Heart right ventricle (tissue), 16 donors: ENCODE data around the gene INPP5D. TPM values are rescaled to one million over a fixed set of nuclear protein-coding genes. Genes with fewer than 3 reads are reported as not detected.

Experiments
- ATAC-seq, 8 donors: fragments of 200-7000 bp; cut with Tn5 transposase; one replicate each; pipeline ENCODE4 v1.9.1; 2020; ENCODE audit warnings: mild to moderate bottlenecking in 8 of 8, moderate library complexity in 8 of 8, moderate number of reproducible peaks in 1 of 8
- DNase-seq, 2 donors: peaks; one replicate each; pipeline ENCODE4 v3.0.0-alpha.2; 2020
- H3K27ac ChIP-seq, 10 donors: fragments of 200-600 bp; sonication (generic) in 2 of 10; one replicate each; pipeline versions ENCODE4 v1.5.0 to v1.8.0; 2020 to 2022; ENCODE audit warnings: mild to moderate bottlenecking in 3 of 10
- H3K27me3 ChIP-seq, 7 donors: fragments of 200-600 bp; one replicate each; pipeline ENCODE4 v1.8.0; 2021 to 2022; ENCODE audit warnings: mild to moderate bottlenecking in 2 of 7
- H3K36me3 ChIP-seq, 9 donors: fragments of 200-600 bp; sonication (generic) in 1 of 9; one replicate each; pipeline versions ENCODE4 v1.5.0 to v1.8.0; 2020 to 2022; ENCODE audit warnings: mild to moderate bottlenecking in 2 of 9
- H3K4me1 ChIP-seq, 9 donors: fragments of 200-600 bp; sonication (generic) in 1 of 9; one replicate each; pipeline versions ENCODE4 v1.5.0 to v1.8.0; 2020 to 2022; ENCODE audit warnings: mild to moderate bottlenecking in 4 of 9
- H3K4me3 ChIP-seq, 10 donors: fragments of 200-600 bp; sonication (generic) in 2 of 10; one replicate each; pipeline versions ENCODE4 v1.5.0 to v1.8.0; 2020 to 2022; ENCODE audit warnings: mild to moderate bottlenecking in 7 of 10, moderate library complexity in 2 of 10
- H3K9me3 ChIP-seq, 11 donors: fragments of 200-600 bp in 10 of 11; sonication (generic) in 2 of 11; one replicate each; pipeline versions ENCODE4 v1.5.0 to v1.8.0; 2013 to 2022; ENCODE audit warnings: mild to moderate bottlenecking in 2 of 11, control low read depth in 1 of 11, moderate library complexity in 1 of 11
- CTCF ChIP-seq, 9 donors: fragments of 200-600 bp; sonication (generic) in 2 of 9; IDR thresholded peaks; one replicate each; pipeline versions ENCODE4 v1.5.0 to v1.8.0; 2021 to 2022; ENCODE audit warnings: antibody characterized with exemption in 9 of 9, mild to moderate bottlenecking in 5 of 9, moderate library complexity in 1 of 9
- WGBS, 2 donors: extraction: QIAGEN DNeasy Blood & Tissue Kit; methylation state at CpG; one replicate each; pipeline ENCODE4 v1.1.7; 2013; ENCODE audit warnings: inconsistent platforms in 1 of 2; 5-methylcytosine and 5-hydroxymethylcytosine counted together
- intact Hi-C, 10 donors: fragments of 100-400 bp; cut with DNase I; formaldehyde crosslinking; loops; one replicate each; pipeline versions ENCODE4 v1.11.1 to v1.14.2; 2022
- long read RNA-seq, 3 donors: library from polyadenylated mRNA; unstranded; transcript quantifications; one replicate each; pipeline ENCODE4 v2.0.0, GENCODE V29; 2020 to 2021
- polyA plus RNA-seq, 2 donors: library from polyadenylated mRNA; stranded (reverse); fragments of 200-250 nt; gene quantifications; one replicate each; pipeline ENCODE4 v1.2.3, GENCODE V29; 2013
- total RNA-seq, 10 donors: library from RNA; stranded (reverse); fragmentation: NEBNext Ultra II Directional in 3 of 10; extraction: Animal tissue kit (Norgen Biotek cat#: 25700) in 3 of 10; gene quantifications; one replicate each; pipeline versions ENCODE4 v1.2.1 to v1.2.4, GENCODE V29; 2021 to 2023
- donor health status: Arrhythmogenic right ventricular cardiomyopathy.
- donor health status: ischemic (EF 13 %, LVEDD 7.1; RV severe dilation, severe dysfunction).
- donor health status: healthy with polysubstance abuse.
- donor health status: DM: no; HTN: yes; CAD: no.
- donor health status: DM: no; HTN: no; CAD: no.
- donor health status: ischemic (EF 25% LVEDD 6.9; RV normal size, moderate dysfunction).
- donor health status: ischemic (EF 25% LVEDD 5.7; RV mildly dilated, moderate dysfunction).
- donor health status: healthy.
- donor health status: DM: yes; HTN: yes; CAD: no.
- donor health status: Ischemic cardiomyopathy.
- donor health status: ischemic (EF 35%, LVEDD 5.7; RV mildly dilated, moderate dysfunction).
- donor health status: nonischemic (EF 11% LVEDD 7.7; RV severe dilation, severe dysfunction).
- donor health status: DM: yes; HTN: yes; CAD: no.
- donor health status: PGD.
- donor health status: ischemic (EF 29% LVEDD 5.4; RV normal size, mild dysfunction).
- donor health status: nonischemic (EF 23%, LVEDD 6.1; RV moderate dilation, normal function).

INPP5D gene
- 10 to 100 TPM in 1 of 10 donors, 1 to 10 TPM in 9; 2.9 to 17.2 (median 5.7) TPM for total RNA-seq
- polyA plus RNA-seq, result 1 to 10 TPM; 3.6 to 7.5 TPM
- long read RNA-seq, donor 1, partial matches to known transcripts, result 4 of 6 reads
- long read RNA-seq, donor 1, other reads (novel, unspliced or antisense), result 2 of 6 reads
- long read RNA-seq, donor 2, partial matches to known transcripts, result 3 of 3 reads
- long read RNA-seq, donor 2, other reads (novel, unspliced or antisense), result 0 of 3 reads
- long read RNA-seq, donor 3, full-length matches to known transcripts, result 2 of 6 reads
- long read RNA-seq, donor 3, partial matches to known transcripts, result 4 of 6 reads
- long read RNA-seq, donor 3, other reads (novel, unspliced or antisense), result 0 of 6 reads

GRCh38 chr2:233059797-233060500 is at the start of gene INPP5D:
INPP5D (plus strand) TSS chr2:233060342; CDS start chr2:233060479, 137 bp downstream.
- ATAC-seq (peak; percentile 45 to 78 (median 62)), DNase-seq (peak; percentile 51 to 63)
- intact Hi-C loops, result loop anchor here in 3 of 10 donors (10.0 kb wide), 1 partner anchor 205 kb away; no protein-coding TSS in a partner anchor
- no peak for TF ChIP-seq CTCF (IDR thresholded peaks at IDR 0.05)
- Histone ChIP-seq H3K27me3 (no peaks in the 10 kb centered on the region), H3K4me1 (peaks cover 11 to 57% (median 37%) of the 10 kb centered on the region in 9 donors), H3K27ac (peak within 1 kb of the TSS; percentile 78 to 98 (median 88)), H3K36me3 (peaks cover 0 to 5% (median 0%) of the 10 kb centered on the region in 9 donors), H3K4me3 (peak within 1 kb of the TSS; percentile 32 to 82 (median 59)), H3K9me3 (no peaks in the 10 kb centered on the region)
- 46 to 53% methylated on average over 26 of the region's 26 CpGs for WGBS, 2 donors

GRCh38 chr2:233010569-233011267 is 49.4 kb upstream of the INPP5D start:
- no peaks in the 10 kb centered on the region for H3K4me1 ChIP-seq
- ATAC-seq (no peak), DNase-seq (no peak)
- no peak overlapping the region for H3K27ac ChIP-seq
- WGBS, 2 donors, result 86 to 94% methylated on average over 9 of the region's 9 CpGs
- H3K4me3 ChIP-seq, result no peak overlapping the region
- intact Hi-C loops, result loop anchor here in 1 of 10 donors (5.0 kb wide), 1 partner anchor 127 kb away; no protein-coding TSS in a partner anchor
- H3K36me3 ChIP-seq, result no peaks in the 10 kb centered on the region
- TF ChIP-seq CTCF (IDR thresholded peaks at IDR 0.05), result no peak
- no peaks in the 10 kb centered on the region for H3K9me3 ChIP-seq
- H3K27me3 ChIP-seq, result peaks cover 0 to 7% (median 0%) of the 10 kb centered on the region in 7 donors

DNA sequence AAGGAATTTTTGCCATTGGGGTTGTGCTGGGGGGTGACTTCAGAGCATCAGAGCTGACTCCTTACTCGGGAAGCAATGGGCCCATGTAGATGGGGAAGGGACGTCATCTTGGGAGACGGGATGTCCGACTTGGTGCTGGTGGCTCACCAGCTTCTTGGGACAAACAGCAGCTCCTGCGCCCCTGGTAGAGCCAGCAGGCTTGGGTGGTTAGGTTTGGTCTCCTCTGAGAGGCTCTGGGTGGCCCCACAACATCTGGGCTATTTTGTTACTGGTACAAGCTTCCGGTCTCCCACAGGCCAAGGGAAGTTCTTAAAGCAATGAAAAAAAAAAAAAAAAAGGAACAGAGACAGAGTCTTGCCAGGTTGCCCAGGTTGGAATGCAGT is 48.9 kb upstream of the INPP5D start:
- Histone ChIP-seq H3K9me3 (no peaks in the 10 kb centered on the region), H3K36me3 (no peaks in the 10 kb centered on the region), H3K27me3 (peaks cover 0 to 7% (median 0%) of the 10 kb centered on the region in 7 donors), H3K4me1 (no peaks in the 10 kb centered on the region), H3K4me3 (no peak overlapping the region), H3K27ac (no peak overlapping the region)
- no peak for ATAC-seq
- 93 to 94% methylated on average over 6 of the region's 6 CpGs for WGBS, 2 donors
- intact Hi-C loops, result loop anchor here in 1 of 10 donors (5.0 kb wide), 1 partner anchor 126 kb away; no protein-coding TSS in a partner anchor
- TF ChIP-seq CTCF (IDR thresholded peaks at IDR 0.05), result no peak
- DNase-seq, result no peak

DNA sequence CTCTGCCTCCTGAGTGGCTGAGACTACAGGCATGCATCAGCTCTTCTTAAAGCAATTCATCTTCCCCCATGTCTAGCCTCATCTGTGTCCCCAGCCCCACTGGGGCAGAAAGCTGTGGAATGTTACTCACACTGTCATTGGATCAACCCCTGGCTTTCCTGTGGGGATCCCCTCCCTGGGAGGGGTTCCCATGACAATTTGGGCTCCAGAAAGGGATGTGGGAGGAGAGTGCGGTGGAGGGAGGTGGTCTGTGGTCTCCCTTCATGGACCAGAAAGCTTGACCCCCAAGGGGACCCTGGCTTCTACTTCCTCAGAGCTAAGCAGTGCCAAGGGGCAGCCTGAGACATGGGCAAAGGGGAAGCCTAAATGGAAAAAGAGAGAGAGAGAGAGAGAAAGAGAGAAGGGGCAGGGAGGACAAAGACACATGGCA is 48.4 kb upstream of the INPP5D start:
- intact Hi-C loops, result loop anchor here in 1 of 10 donors (5.0 kb wide), 1 partner anchor 126 kb away; no protein-coding TSS in a partner anchor
- Histone ChIP-seq H3K4me1 (no peaks in the 10 kb centered on the region), H3K4me3 (no peak overlapping the region), H3K9me3 (no peaks in the 10 kb centered on the region), H3K27ac (no peak overlapping the region), H3K27me3 (peaks cover 0 to 7% (median 0%) of the 10 kb centered on the region in 7 donors), H3K36me3 (no peaks in the 10 kb centered on the region)
- no peak for TF ChIP-seq CTCF (IDR thresholded peaks at IDR 0.05)
- no peak for DNase-seq
- ATAC-seq, result no peak
- 76 to 78% methylated on average over 1 of the region's 1 CpG for WGBS, 2 donors
